Kidney epithelial cell (primary cell): ENCODE results near the gene NDST1. TPM values are rescaled to one million over a fixed set of nuclear protein-coding genes. Genes with fewer than 3 reads are reported as not detected.

Source experiments
- DNase-seq: peaks from one replicate; pipeline ENCODE4 v3.0.0-alpha.2; 2010; ENCODE audit warnings: low read depth
- H3K27me3 ChIP-seq: 2 replicates; pipeline ENCODE4 v1.6.0; 2011; ENCODE audit warnings: low read length; ENCODE audit not compliant: control insufficient read depth, insufficient read depth
- H3K36me3 ChIP-seq: 2 replicates; pipeline ENCODE4 v1.5.1; 2011; ENCODE audit warnings: low read length; ENCODE audit not compliant: control insufficient read depth, insufficient read depth
- H3K4me3 ChIP-seq: 2 replicates; pipeline ENCODE4 v1.5.1; 2011; ENCODE audit warnings: low read depth, mild to moderate bottlenecking, control low read depth, low read length
- CTCF ChIP-seq: IDR thresholded peaks from 2 replicates; pipeline ENCODE4 v1.5.1; 2011; ENCODE audit warnings: mild to moderate bottlenecking, moderate library complexity, low read length, control low read depth, inconsistent platforms; ENCODE audit not compliant: insufficient read depth, poor library complexity, severe bottlenecking
- total RNA-seq: library from RNA; depleted of rRNA; stranded (reverse); fragments of >200 nt; gene quantifications from 2 replicates; pipeline ENCODE4 v1.2.3, GENCODE V29; 2015

NDST1 gene
- total RNA-seq, 1 donor from 2014 or later = 192 TPM

- no peak for DNase-seq
- Histone ChIP-seq H3K27me3 (no peaks in the 10 kb centered on the region), H3K36me3 (no peaks in the 10 kb centered on the region), H3K4me3 (no peak overlapping the region)
- no peak for TF ChIP-seq CTCF
Measured at GRCh38 chr5:150498501-150498900, 9.4 kb upstream of the NDST1 start.

GRCh38 chr5:150498971-150499370 lies 9.0 kb upstream of the NDST1 start:
- H3K4me3 ChIP-seq = no peak overlapping the region

GRCh38 chr5:150499437-150499956 lies 8.4 kb upstream of the NDST1 start:
- no peak for DNase-seq
- Histone ChIP-seq H3K27me3 (no peaks in the 10 kb centered on the region), H3K36me3 (no peaks in the 10 kb centered on the region), H3K4me3 (no peak overlapping the region)
- no peak for TF ChIP-seq CTCF

More at GRCh38 chr5:150498971-150499370, 9.0 kb upstream of the NDST1 start:
- no peak for DNase-seq
- no peaks in the 10 kb centered on the region for H3K27me3 ChIP-seq
- TF ChIP-seq CTCF = no peak
- H3K36me3 ChIP-seq = no peaks in the 10 kb centered on the region

- no peak overlapping the region for H3K4me3 ChIP-seq
- no peak for TF ChIP-seq CTCF
- H3K27me3 ChIP-seq = no peaks in the 10 kb centered on the region
- no peaks in the 10 kb centered on the region for H3K36me3 ChIP-seq
- DNase-seq = no peak
Measured at GRCh38 chr5:150500328-150500841, 7.5 kb upstream of the NDST1 start.

GRCh38 chr5:150500905-150501304 lies 7.0 kb upstream of the NDST1 start:
- TF ChIP-seq CTCF = no peak
- no peak overlapping the region for H3K4me3 ChIP-seq
- no peaks in the 10 kb centered on the region for H3K27me3 ChIP-seq
- H3K36me3 ChIP-seq = no peaks in the 10 kb centered on the region
- no peak for DNase-seq

- H3K27me3 ChIP-seq = no peaks in the 10 kb centered on the region
- no peak for TF ChIP-seq CTCF
- DNase-seq = no peak
- H3K36me3 ChIP-seq = no peaks in the 10 kb centered on the region
- H3K4me3 ChIP-seq = no peak overlapping the region
Measured at GRCh38 chr5:150502106-150502505, 5.8 kb upstream of the NDST1 start.
